ACHN (cell line): ENCODE measurements around the gene SHROOM4.

Source experiments
- DNase-seq: peaks from one replicate; pipeline ENCODE4 v3.0.0-alpha.2; 2015
- in situ Hi-C: cut with HindIII; loops from 2 replicates; pipeline ENCODE4 v1.10.0; 2017; ENCODE audit warnings: low sequenced_read_pairs, low pct_ligation_motif_present, low pct_unique_long_range_greater_than_20kb

SHROOM4 gene, protein sequence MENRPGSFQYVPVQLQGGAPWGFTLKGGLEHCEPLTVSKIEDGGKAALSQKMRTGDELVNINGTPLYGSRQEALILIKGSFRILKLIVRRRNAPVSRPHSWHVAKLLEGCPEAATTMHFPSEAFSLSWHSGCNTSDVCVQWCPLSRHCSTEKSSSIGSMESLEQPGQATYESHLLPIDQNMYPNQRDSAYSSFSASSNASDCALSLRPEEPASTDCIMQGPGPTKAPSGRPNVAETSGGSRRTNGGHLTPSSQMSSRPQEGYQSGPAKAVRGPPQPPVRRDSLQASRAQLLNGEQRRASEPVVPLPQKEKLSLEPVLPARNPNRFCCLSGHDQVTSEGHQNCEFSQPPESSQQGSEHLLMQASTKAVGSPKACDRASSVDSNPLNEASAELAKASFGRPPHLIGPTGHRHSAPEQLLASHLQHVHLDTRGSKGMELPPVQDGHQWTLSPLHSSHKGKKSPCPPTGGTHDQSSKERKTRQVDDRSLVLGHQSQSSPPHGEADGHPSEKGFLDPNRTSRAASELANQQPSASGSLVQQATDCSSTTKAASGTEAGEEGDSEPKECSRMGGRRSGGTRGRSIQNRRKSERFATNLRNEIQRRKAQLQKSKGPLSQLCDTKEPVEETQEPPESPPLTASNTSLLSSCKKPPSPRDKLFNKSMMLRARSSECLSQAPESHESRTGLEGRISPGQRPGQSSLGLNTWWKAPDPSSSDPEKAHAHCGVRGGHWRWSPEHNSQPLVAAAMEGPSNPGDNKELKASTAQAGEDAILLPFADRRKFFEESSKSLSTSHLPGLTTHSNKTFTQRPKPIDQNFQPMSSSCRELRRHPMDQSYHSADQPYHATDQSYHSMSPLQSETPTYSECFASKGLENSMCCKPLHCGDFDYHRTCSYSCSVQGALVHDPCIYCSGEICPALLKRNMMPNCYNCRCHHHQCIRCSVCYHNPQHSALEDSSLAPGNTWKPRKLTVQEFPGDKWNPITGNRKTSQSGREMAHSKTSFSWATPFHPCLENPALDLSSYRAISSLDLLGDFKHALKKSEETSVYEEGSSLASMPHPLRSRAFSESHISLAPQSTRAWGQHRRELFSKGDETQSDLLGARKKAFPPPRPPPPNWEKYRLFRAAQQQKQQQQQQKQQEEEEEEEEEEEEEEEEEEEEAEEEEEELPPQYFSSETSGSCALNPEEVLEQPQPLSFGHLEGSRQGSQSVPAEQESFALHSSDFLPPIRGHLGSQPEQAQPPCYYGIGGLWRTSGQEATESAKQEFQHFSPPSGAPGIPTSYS (N-terminal part only)

DNA sequence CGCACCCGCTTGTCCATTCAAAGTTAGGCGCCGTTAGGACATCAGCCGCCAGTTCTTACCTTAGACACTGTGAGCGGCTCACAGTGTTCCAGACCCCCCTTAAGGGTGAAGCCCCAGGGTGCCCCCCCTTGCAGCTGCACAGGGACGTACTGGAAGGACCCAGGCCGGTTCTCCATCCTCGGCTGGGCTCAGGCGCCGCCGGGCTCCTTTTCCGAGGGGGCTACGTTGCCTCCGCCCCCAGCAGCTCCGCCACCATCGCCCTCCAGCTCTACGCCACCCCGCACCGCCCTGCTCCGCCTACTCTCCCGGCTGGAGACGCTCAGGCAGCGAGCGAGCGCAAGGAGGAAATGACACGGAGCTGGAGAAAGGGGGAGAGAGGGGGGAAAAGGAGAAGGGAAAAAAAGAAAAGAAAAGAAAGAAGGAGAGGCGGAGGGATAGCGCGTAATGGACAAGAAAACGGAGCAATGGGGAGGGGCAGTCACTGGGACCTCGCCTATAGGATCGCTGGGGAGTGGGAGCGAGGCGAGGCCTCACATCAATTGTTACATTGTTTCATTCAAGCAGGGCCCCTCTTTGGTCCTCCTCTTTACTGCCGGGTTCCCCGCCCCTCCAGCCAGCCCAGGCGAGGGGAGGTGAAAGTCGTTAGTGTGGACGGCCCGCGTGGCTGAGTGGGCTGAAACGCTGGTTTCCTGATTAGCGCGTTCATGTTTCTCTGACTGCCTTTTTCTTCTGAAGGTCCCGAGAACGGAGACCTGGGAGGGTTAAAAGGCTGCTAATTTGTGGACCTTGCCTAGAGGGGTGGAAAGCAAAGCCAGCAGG lies at the start of gene SHROOM4:
Gene SHROOM4, minus strand, starts transcription at position 352 of the 819 bp plus-strand sequence. Its CDS starts 176 bp downstream, at position 176.
- in situ Hi-C loops = no loop called here
- peak; percentile 72 for DNase-seq

DNA sequence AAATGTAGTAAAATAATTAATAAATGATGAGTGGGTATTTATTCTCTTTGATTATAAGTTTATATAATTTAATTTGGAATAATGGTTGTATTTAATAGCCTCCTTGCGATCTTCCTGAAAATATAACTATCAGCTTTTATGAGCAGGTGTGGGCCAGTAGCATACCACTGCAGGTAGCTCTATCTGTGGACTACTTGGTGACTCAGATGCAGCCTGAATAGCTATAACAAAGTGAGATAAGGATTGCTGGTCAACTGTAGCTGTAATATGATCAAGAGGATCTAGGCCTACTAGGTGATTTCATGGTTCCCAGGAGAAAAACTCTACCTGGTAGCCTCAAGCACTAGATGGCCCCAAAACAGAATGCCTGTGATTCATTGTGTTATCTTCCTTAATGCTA lies 49.5 kb upstream of the SHROOM4 start:
- no peak for DNase-seq
- in situ Hi-C loops = no loop called here

DNA sequence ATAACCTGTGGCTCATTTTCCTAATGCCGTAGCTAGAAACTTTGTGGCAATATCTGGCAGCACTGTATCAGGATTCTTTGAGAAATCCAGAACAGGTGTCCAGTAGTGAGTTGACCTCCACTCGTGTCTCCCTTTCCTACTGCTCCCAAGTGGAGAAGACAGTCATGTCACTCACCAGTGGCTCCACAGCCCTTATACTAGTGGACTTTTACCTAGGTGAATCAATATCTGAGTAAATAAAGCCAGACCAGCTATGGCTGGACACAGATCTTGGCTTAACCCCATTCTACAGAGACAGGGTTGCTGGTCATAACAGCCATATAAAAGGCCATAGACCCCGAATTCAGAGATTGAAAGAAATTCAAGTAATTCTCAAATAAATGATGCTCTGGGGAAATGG lies 46.5 kb upstream of the SHROOM4 start:
- no peak for DNase-seq
- in situ Hi-C loops = no loop called here

DNA sequence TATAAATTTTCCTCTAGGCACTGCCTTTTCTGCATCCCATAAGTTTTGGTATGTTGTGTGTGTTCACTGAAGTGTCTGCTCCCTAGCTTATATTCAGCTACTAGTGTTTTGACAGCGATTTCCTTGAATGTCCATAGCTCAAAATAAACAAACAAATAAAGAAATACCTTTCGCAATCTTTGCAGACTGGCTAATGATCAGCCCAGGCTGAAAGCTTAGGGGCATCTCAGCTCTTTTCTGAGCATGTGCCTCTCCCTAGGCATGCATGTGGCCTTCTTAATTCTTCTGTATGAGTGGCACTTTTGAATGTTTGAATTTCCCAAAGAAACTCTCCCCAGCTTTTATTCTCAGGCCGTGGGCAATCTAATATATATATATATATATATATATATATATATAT lies 44.6 kb upstream of the SHROOM4 start:
- DNase-seq = no peak
- in situ Hi-C loops = no loop called here

DNA sequence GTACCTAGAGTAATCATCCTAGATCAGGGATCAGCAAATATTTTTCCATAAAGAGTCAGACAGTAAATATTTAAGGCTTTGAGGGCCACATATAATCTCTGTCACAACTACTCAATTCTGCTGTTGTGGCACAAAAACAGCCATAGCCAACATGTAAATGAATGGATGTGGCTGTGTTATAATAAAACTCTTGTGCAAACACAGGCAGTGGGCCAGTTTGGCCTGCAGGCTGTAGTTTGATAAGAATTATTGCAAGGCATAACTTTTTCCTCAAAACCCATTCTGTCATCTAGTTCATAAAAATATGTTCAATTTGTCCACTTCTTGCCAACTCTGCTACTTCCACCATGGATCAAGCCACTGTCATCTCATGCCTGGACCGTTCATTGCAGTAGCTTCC lies 39.4 kb upstream of the SHROOM4 start:
- no peak for DNase-seq
- in situ Hi-C loops = no loop called here

DNA sequence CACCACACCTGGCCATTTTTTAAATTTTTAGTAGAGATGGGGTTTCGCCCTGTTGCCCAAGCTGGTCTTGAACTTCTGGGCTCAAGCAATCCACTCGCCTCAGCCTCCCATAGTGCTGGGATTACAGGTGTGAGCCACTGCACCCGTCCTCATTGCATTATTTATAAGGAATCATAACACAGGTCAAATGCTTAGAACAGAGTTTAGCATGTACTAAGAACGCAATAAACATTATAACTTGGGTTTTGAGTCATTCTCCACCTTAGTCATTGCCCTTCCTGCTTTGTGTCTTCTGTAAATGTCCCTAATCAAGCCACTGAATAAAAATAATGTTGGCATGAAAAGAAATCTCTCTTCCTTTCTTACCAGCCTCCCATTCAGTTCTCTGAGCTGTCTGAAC lies 38.5 kb upstream of the SHROOM4 start:
- no peak for DNase-seq
- in situ Hi-C loops = no loop called here

DNA sequence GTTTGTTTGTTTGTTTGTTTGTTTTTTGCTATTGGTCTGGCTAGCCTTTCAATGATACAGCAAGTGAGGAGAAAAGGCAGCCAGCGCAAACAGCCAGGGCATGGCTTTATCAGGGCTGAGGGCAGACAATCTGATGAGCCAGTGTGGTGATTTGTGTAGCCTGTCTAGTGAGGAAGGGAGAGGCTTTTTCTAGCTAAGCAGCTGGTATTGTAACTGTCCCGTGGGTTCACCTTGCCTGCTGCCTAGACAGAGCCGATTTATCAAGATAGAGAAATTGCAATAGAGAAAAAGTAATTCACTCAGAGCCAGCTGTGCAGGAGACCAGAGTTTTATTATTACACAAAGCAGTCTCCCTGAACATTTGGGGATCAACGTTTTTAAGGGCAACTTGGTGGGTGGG lies 28.2 kb upstream of the SHROOM4 start:
- no peak for DNase-seq
- in situ Hi-C loops = no loop called here

DNA sequence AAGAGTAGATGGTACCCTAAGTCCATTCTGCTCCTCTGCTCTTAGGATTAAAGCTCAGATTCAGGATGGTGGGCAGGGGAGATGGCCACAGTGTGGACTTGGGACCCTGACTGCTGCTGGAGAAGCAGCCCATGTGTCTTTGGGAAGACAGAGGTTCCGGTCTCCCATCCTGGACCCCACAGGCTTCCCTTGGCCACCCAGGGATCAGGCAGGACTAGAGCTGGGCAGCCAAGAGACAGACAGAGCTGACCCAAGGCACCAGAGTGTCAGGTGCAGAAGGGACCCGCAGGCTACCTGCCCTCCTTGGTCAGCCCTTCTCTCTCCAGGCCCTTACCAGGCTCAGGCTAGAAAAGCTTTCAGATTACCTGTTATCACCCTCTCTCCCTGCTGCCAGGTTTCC lies 25.7 kb upstream of the SHROOM4 start:
- in situ Hi-C loops = no loop called here
- DNase-seq = no peak

DNA sequence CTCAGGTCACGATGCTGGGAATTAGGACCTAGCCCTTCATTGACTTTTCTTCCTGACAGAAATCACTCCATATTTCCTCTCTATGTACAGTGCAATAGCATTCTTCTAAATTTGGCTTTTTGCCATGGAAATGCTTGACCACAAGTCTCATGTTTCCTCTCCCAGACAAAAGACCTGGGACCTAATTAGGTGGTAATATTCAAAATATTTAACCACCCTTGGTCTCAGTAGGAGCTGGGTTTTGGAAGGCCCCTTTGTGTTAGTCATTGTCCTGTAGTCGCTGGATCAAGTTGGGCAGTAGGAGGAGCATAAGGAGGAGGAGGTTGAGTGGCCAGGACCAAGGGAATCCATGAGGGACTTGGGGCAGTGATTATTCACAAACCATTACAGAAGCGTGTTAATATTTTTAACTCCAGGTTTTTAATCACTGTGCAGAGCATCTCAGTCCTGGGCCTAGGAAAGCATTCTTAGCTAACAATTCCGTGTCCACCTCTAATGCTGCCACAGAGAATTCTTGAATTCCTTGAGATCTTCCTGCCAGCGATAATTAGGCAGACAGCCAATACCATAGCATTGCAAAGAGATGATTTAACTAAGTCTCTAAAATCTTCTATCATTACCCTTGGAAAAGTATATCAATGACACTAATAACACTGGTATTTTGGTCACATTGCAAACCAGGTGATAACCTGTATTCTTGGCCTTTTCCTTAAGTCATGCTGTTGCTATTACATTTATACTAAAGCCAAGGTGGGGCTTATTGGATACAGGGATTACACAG lies 25.0 kb upstream of the SHROOM4 start:
- in situ Hi-C loops = no loop called here
- DNase-seq = no peak

DNA sequence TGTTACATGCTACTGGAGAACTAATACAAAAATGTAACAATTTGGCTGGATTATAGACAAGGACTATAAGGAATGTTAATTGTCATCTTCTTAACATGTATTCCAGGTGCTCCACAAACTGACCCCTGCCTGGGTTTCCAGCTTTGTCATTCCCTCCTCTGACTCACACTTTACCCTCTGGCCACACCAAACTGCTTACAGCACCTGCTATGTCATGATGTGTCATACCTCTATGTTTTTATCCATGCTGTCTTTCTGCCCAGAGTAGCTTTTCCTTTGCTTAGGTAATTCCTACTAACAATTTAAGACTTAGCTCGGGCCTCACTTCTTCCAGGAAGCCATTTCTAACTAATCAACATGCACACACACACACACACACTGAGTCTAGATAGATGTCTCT lies 14.0 kb upstream of the SHROOM4 start:
- in situ Hi-C loops = no loop called here
- DNase-seq = peak; percentile 58

DNA sequence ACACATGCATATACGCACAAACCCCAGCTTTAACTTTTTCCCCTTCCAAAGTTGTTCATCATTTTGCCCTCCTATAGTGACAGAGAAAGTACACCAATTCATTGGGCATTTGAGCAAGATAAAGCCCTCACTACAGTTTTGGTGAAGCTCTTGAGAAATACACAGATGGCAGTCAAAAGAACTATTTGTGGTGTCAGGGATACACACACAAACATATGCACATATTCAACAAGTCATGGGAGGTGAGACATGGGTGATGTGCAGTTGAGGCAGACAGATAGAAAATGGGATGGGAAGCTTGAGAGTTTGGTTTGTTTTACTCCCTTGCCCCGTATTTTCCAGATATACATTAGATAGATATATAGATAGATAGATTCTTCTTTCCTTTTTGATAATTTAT lies 11.8 kb upstream of the SHROOM4 start:
- in situ Hi-C loops = no loop called here
- no peak for DNase-seq

DNA sequence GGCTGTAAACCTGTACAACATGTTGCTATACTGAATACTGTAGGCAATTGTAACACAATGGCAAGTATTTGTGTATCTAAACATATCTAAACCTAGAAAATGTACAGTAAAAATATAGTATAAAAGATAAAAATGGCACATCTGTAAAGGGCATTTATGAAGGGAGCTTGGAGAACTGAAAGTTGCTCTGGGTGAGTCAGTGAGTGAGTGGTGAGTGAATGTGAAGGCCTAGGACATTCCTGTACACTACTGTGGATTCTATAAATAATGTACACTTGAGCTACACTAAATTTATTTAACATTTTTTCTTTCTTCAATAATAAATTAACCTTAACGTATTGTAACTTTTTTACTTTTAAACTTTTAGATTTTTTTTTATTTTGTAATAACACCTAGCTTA lies 5.0 kb upstream of the SHROOM4 start:
- no peak for DNase-seq
- in situ Hi-C loops = no loop called here

DNA sequence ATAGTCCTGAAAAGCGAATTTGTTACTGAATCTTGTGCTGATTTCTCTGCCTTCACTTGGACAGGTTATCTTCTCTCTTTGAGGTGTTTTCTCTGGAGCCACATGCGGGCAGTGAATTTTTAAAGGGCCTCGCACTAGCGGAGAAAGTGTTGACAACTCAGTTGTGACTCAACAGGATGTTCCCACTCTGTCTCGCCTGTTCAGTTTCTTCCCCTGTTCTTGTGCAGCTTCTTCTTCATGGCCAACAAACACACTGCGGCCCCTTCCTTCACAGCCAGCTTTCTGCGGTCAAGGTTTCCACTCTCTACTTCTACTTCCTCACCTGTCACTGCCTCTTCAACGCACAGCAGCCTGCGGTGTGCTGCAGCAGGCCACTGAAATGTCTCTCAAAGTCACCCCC lies 1.1 kb upstream of the SHROOM4 start:
- DNase-seq = peak; percentile 11
- in situ Hi-C loops = no loop called here

DNA sequence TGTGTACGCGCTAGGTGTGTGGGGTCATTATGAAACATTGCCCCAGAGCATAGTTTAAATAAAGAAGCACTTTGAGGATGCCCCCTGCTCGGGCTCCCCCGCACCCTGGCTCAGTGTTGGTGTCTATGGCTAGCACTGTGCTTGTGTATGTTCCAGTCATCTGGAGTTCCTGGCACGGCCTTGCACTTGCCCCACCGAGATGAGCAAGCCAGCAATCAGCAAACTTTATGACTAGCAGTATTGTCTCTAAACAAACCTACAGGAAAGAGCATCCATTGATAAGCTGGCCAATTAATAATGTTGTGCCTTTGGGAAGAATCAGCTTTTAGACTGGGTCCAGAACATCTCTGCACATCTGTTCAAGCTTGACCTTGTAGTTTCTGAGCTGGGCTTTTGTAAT lies 707 bp upstream of the SHROOM4 start:
- DNase-seq = peak; percentile 5
- in situ Hi-C loops = no loop called here

DNA sequence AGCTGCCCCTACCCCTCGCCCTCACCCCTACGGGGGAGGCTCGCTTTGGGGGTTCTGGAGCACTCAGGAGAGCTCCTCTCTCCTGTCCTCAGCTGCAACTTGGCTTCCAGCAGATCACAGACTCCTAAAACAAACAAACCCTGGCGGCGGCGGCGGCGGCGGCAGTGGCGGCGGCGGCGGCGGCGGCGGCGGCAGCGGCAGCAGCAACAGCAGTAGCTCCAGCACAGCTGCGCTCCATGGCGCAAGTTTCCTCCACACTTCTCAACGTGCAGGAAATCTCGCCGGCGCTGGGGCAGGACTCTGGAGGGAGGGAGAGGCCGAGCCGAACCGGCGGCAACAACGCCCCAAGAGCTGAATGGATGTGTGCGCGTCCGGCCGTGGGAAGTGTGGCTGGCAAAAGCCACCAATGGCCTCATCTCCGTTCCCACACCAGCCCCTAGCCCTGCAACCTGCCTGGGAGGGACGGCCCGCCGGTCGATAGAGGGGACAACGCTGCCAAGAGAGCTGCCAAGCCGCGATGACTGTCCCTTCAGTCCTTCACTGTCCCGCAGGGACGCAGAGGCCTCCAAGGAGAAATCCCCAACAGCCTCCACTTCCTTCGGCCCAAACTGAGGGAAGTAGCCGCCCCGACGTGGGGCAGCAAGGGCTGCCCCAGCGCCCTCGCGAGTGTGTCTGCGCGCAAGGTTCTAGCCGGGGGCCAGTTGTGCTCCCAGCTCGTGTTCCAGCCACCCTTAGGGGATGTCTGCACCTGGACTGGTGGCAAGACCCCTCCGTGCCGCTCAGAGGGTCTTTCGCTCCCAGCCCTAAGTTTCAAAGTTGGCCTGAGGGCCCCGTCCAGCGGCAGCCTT lies 775 bp downstream of the SHROOM4 start:
- peak; percentile 30 for DNase-seq

DNA sequence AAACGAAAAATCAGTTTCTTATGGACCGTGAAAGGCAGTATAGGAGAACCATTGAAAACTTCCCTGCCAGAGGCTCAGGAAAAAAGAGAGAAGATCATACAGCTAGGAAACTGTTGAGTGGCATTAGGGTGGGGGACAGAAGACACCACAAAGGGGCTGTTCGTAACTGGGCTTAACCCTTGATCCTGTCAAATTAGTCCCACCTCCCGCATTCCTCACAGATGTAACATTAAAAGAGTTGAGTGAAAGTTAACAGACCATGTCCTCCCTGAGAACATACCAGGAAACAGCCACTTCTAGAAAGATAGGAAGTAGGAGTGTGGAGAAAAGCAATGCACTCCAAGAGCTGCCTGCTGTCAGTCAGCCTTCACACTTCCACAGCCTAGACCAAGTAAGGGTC lies 8.7 kb downstream of the SHROOM4 start:
- DNase-seq = peak; percentile 51
- in situ Hi-C loops = no loop called here

More for the DNA sequence above, 775 bp downstream of the SHROOM4 start:
- in situ Hi-C loops = no loop called here

DNA sequence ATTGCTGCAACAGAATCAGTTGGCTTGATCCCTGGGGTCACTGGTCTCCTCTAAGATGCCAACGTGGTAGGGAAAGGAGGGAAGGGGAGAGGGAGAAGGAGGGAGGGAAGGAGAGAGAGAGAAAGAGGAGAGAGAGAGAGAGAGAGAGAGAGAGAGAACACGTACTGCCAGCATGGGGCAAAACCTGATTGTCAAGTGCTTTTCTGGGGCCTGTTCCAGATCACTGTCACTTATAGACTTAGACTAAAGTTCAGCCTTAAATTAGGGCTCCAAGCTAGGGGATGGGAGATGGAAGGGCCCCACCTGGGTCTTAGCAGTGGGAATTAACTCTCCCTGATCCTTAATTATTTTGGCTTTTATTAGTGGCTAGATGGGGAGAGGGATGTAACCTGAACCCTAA lies 12.9 kb downstream of the SHROOM4 start:
- in situ Hi-C loops = no loop called here
- DNase-seq = no peak
